ENCODE data around the gene RARRES1.

DNA sequence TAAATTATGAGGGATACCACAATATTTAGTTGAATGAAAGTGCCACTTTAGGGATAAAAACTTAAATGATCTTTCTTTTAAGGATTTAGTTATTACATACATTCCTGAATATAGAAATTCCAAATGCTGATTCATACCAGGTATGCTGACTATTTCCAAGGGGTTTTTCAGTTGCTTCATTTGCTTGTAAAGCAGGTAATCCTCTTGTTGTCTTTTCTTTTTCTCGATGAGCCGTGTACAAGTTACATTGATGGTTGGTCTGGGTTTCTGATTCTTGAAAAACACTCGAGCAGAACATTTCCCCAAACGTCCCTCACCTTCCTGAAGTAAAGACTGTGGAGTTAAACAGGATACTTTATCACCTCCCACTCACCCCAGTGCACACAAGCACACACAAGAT, 21.7 kb downstream of the RARRES1 start:
- TF ChIP-seq, protein P1, sequence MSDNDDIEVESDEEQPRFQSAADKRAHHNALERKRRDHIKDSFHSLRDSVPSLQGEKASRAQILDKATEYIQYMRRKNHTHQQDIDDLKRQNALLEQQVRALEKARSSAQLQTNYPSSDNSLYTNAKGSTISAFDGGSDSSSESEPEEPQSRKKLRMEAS (CRISPR knock-in tag; IDR thresholded peaks at IDR 0.05), result no peak
- TF ChIP-seq, protein P2, sequence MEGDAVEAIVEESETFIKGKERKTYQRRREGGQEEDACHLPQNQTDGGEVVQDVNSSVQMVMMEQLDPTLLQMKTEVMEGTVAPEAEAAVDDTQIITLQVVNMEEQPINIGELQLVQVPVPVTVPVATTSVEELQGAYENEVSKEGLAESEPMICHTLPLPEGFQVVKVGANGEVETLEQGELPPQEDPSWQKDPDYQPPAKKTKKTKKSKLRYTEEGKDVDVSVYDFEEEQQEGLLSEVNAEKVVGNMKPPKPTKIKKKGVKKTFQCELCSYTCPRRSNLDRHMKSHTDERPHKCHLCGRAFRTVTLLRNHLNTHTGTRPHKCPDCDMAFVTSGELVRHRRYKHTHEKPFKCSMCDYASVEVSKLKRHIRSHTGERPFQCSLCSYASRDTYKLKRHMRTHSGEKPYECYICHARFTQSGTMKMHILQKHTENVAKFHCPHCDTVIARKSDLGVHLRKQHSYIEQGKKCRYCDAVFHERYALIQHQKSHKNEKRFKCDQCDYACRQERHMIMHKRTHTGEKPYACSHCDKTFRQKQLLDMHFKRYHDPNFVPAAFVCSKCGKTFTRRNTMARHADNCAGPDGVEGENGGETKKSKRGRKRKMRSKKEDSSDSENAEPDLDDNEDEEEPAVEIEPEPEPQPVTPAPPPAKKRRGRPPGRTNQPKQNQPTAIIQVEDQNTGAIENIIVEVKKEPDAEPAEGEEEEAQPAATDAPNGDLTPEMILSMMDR (IDR thresholded peaks at IDR 0.05), result no peak
- TF ChIP-seq ZNF423 (CRISPR knock-in tag; IDR thresholded peaks at IDR 0.05) (no peak), NR1H2 (CRISPR knock-in tag; IDR thresholded peaks at IDR 0.05) (no peak), GTF2I (CRISPR knock-in tag; conservative IDR thresholded peaks at IDR 0.05) (no peak)
- TF ChIP-seq, protein P3, sequence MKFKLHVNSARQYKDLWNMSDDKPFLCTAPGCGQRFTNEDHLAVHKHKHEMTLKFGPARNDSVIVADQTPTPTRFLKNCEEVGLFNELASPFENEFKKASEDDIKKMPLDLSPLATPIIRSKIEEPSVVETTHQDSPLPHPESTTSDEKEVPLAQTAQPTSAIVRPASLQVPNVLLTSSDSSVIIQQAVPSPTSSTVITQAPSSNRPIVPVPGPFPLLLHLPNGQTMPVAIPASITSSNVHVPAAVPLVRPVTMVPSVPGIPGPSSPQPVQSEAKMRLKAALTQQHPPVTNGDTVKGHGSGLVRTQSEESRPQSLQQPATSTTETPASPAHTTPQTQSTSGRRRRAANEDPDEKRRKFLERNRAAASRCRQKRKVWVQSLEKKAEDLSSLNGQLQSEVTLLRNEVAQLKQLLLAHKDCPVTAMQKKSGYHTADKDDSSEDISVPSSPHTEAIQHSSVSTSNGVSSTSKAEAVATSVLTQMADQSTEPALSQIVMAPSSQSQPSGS (CRISPR knock-in tag; IDR thresholded peaks at IDR 0.05; ENCODE audit: borderline replicate concordance, low read depth), result no peak
- TF ChIP-seq, protein P4, sequence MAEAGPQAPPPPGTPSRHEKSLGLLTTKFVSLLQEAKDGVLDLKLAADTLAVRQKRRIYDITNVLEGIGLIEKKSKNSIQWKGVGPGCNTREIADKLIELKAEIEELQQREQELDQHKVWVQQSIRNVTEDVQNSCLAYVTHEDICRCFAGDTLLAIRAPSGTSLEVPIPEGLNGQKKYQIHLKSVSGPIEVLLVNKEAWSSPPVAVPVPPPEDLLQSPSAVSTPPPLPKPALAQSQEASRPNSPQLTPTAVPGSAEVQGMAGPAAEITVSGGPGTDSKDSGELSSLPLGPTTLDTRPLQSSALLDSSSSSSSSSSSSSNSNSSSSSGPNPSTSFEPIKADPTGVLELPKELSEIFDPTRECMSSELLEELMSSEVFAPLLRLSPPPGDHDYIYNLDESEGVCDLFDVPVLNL (CRISPR knock-in tag; IDR thresholded peaks at IDR 0.05; ENCODE audit: borderline replicate concordance, low read depth), result no peak
- TF ChIP-seq, protein P5, sequence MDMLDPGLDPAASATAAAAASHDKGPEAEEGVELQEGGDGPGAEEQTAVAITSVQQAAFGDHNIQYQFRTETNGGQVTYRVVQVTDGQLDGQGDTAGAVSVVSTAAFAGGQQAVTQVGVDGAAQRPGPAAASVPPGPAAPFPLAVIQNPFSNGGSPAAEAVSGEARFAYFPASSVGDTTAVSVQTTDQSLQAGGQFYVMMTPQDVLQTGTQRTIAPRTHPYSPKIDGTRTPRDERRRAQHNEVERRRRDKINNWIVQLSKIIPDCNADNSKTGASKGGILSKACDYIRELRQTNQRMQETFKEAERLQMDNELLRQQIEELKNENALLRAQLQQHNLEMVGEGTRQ (CRISPR knock-in tag; IDR thresholded peaks at IDR 0.05), result no peak
- TF ChIP-seq, protein P6, sequence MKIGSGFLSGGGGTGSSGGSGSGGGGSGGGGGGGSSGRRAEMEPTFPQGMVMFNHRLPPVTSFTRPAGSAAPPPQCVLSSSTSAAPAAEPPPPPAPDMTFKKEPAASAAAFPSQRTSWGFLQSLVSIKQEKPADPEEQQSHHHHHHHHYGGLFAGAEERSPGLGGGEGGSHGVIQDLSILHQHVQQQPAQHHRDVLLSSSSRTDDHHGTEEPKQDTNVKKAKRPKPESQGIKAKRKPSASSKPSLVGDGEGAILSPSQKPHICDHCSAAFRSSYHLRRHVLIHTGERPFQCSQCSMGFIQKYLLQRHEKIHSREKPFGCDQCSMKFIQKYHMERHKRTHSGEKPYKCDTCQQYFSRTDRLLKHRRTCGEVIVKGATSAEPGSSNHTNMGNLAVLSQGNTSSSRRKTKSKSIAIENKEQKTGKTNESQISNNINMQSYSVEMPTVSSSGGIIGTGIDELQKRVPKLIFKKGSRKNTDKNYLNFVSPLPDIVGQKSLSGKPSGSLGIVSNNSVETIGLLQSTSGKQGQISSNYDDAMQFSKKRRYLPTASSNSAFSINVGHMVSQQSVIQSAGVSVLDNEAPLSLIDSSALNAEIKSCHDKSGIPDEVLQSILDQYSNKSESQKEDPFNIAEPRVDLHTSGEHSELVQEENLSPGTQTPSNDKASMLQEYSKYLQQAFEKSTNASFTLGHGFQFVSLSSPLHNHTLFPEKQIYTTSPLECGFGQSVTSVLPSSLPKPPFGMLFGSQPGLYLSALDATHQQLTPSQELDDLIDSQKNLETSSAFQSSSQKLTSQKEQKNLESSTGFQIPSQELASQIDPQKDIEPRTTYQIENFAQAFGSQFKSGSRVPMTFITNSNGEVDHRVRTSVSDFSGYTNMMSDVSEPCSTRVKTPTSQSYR (CRISPR knock-in tag; IDR thresholded peaks at IDR 0.05), result no peak
- TF ChIP-seq, protein P7, sequence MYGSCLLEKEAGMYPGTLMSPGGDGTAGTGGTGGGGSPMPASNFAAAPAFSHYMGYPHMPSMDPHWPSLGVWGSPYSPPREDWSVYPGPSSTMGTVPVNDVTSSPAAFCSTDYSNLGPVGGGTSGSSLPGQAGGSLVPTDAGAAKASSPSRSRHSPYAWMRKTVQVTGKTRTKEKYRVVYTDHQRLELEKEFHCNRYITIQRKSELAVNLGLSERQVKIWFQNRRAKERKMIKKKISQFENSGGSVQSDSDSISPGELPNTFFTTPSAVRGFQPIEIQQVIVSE (CRISPR knock-in tag; IDR thresholded peaks at IDR 0.05; ENCODE audit: borderline replicate concordance), result no peak
- TF ChIP-seq, protein P8, sequence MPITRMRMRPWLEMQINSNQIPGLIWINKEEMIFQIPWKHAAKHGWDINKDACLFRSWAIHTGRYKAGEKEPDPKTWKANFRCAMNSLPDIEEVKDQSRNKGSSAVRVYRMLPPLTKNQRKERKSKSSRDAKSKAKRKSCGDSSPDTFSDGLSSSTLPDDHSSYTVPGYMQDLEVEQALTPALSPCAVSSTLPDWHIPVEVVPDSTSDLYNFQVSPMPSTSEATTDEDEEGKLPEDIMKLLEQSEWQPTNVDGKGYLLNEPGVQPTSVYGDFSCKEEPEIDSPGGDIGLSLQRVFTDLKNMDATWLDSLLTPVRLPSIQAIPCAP (CRISPR knock-in tag; IDR thresholded peaks at IDR 0.05), result no peak
